Neural cell (in vitro differentiated cells): Measurements from ENCODE around the gene RAF1. TPM values are rescaled to one million over a fixed set of nuclear protein-coding genes. Genes with fewer than 3 reads are reported as not detected.
A peak's percentile ranks its signal among the peaks of the same experiment; 100 is the strongest.

Experiments
- H2AFZ ChIP-seq: fragments of 200-600, 300-800 bp; sonication (generic), shearing (Covaris generic); 2 replicates; pipeline ENCODE4 v1.6.0; 2014; ENCODE audit warnings: low read depth, mild to moderate bottlenecking, antibody characterized with exemption, low read length, moderate library complexity
- H3F3A ChIP-seq: fragments of 200-600 bp; shearing (Covaris generic); 2 replicates; pipeline ENCODE4 v1.6.1; 2016; ENCODE audit warnings: mild to moderate bottlenecking, moderate library complexity, mixed read lengths, antibody characterized with exemption, low read length; ENCODE audit not compliant: insufficient read depth, poor library complexity, severe bottlenecking
- H3K27ac ChIP-seq: fragments of 200-600, 300-800 bp; sonication (generic), shearing (Covaris generic); 2 replicates; pipeline ENCODE4 v1.5.1; 2014; ENCODE audit warnings: mild to moderate bottlenecking, low read length, moderate library complexity
- H3K27me3 ChIP-seq: fragments of 300-800, 200-600 bp; sonication (generic), shearing (Covaris generic); 2 replicates; pipeline ENCODE4 v1.6.0; 2014; ENCODE audit warnings: mild to moderate bottlenecking, low read depth, low read length, moderate library complexity; ENCODE audit not compliant: insufficient read depth
- H3K36me3 ChIP-seq: fragments of 300-800, 200-600 bp; sonication (generic), shearing (Covaris generic); 2 replicates; pipeline ENCODE4 v1.5.1; 2014; ENCODE audit warnings: mild to moderate bottlenecking, antibody characterized with exemption, low read length, moderate library complexity; ENCODE audit not compliant: insufficient read depth
- H3K4me2 ChIP-seq: fragments of 300-800, 200-600 bp; sonication (generic), shearing (Covaris generic); 2 replicates; pipeline ENCODE4 v1.6.0; 2014; ENCODE audit warnings: mild to moderate bottlenecking, low read length
- H3K4me3 ChIP-seq: fragments of 300-800, 200-600 bp; sonication (generic), shearing (Covaris generic); 2 replicates; pipeline ENCODE4 v1.5.1; 2014; ENCODE audit warnings: mild to moderate bottlenecking, low read length, moderate library complexity
- H3K79me2 ChIP-seq: fragments of 200-600 bp; shearing (Covaris generic); replicated peaks from 2 replicates; pipeline ENCODE4 v1.6.0; 2014; ENCODE audit warnings: mild to moderate bottlenecking, low read length, moderate library complexity; ENCODE audit not compliant: insufficient read depth
- H3K9ac ChIP-seq: fragments of 300-800, 200-600 bp; sonication (generic), shearing (Covaris generic); 2 replicates; pipeline ENCODE4 v1.6.1; 2016; ENCODE audit warnings: mild to moderate bottlenecking, low read length, mixed read lengths
- H3K9me2 ChIP-seq: fragments of 200-600 bp; shearing (Covaris generic); 2 replicates; pipeline ENCODE4 v1.6.1; 2016; ENCODE audit warnings: mild to moderate bottlenecking, low read length, mixed read lengths; ENCODE audit not compliant: insufficient read depth
- H3K9me3 ChIP-seq: fragments of 200-600, 300-800 bp; sonication (generic), shearing (Covaris generic); 2 replicates; pipeline ENCODE4 v1.6.1; 2016; ENCODE audit warnings: mild to moderate bottlenecking, mixed run types, low read length, moderate library complexity, mixed read lengths
- H4K20me1 ChIP-seq: fragments of 200-600 bp; shearing (Covaris generic); 2 replicates; pipeline ENCODE4 v1.6.1; 2016; ENCODE audit warnings: mild to moderate bottlenecking, mixed run types; ENCODE audit not compliant: insufficient read depth
- EP300 ChIP-seq: fragments of 450-650 bp; conservative IDR thresholded peaks from 2 replicates; pipeline ENCODE4 v1.6.1; 2014; ENCODE audit warnings: antibody characterized with exemption, mild to moderate bottlenecking, moderate library complexity; ENCODE audit not compliant: poor library complexity, severe bottlenecking
- EZH2 ChIP-seq: fragments of 200-600, 300-800 bp; shearing (Covaris generic), sonication (generic); IDR thresholded peaks from 2 replicates; pipeline ENCODE4 v1.6.1; 2014; ENCODE audit warnings: antibody characterized with exemption, low read length, borderline replicate concordance, mild to moderate bottlenecking; ENCODE audit not compliant: insufficient read depth, poor library complexity, severe bottlenecking
- MXI1 ChIP-seq: fragments of 450-650 bp; conservative IDR thresholded peaks from 2 replicates; pipeline ENCODE4 v1.6.1; 2014; ENCODE audit warnings: antibody characterized with exemption, mild to moderate bottlenecking; ENCODE audit not compliant: poor library complexity, severe bottlenecking
- POLR2AphosphoS5 ChIP-seq: IDR thresholded peaks from 2 replicates; pipeline ENCODE4 v1.6.1; 2012
- RAD21 ChIP-seq: fragments of 450-650 bp; conservative IDR thresholded peaks from 2 replicates; pipeline ENCODE4 v1.6.1; 2014; ENCODE audit warnings: antibody characterized with exemption, mild to moderate bottlenecking, moderate library complexity
- SMC3 ChIP-seq: fragments of 450-650 bp; conservative IDR thresholded peaks from 2 replicates; pipeline ENCODE4 v1.6.1; 2014; ENCODE audit warnings: antibody characterized with exemption, mild to moderate bottlenecking, moderate library complexity; ENCODE audit not compliant: poor library complexity
- TAF1 ChIP-seq: IDR thresholded peaks from 2 replicates; pipeline ENCODE4 v1.6.1; 2012; ENCODE audit warnings: low read depth
- polyA plus RNA-seq: library from polyadenylated mRNA; depleted of rRNA; stranded (reverse); fragments of >200 nt; gene quantifications from 2 replicates; pipeline ENCODE4 v1.2.3, GENCODE V29; 2014
- TF ChIP-seq, protein P1 (sequence below): IDR thresholded peaks from 2 replicates; pipeline ENCODE4 v1.6.1; 2012; ENCODE audit warnings: borderline replicate concordance
- TF ChIP-seq, protein P2 (sequence below): fragments of 450-650 bp; IDR thresholded peaks from 2 replicates; pipeline ENCODE4 v1.5.1; 2014; ENCODE audit warnings: antibody characterized with exemption, mild to moderate bottlenecking, moderate library complexity; ENCODE audit not compliant: poor library complexity, severe bottlenecking

The RAF1 gene
- polyA plus RNA-seq, 1 donor from 2014 or later: 215 TPM

GRCh38 chr3:12707449-12707848 lies 43.5 kb upstream of the RAF1 start:
- no peak overlapping the region for H3K4me2 ChIP-seq
- no peaks in the 10 kb centered on the region for H4K20me1 ChIP-seq
- no peaks in the 10 kb centered on the region for H3K9me2 ChIP-seq
- no peak overlapping the region for H2AFZ ChIP-seq
- no peaks in the 10 kb centered on the region for H3F3A ChIP-seq
- H3K9me3 ChIP-seq: no peaks in the 10 kb centered on the region
- H3K79me2 ChIP-seq: no peaks in the 10 kb centered on the region
- no peak overlapping the region for H3K27ac ChIP-seq
- no peaks in the 10 kb centered on the region for H3K36me3 ChIP-seq
- no peaks in the 10 kb centered on the region for H3K27me3 ChIP-seq
- H3K9ac ChIP-seq: no peak overlapping the region
- H3K4me3 ChIP-seq: no peak overlapping the region
- TF ChIP-seq, protein P1, sequence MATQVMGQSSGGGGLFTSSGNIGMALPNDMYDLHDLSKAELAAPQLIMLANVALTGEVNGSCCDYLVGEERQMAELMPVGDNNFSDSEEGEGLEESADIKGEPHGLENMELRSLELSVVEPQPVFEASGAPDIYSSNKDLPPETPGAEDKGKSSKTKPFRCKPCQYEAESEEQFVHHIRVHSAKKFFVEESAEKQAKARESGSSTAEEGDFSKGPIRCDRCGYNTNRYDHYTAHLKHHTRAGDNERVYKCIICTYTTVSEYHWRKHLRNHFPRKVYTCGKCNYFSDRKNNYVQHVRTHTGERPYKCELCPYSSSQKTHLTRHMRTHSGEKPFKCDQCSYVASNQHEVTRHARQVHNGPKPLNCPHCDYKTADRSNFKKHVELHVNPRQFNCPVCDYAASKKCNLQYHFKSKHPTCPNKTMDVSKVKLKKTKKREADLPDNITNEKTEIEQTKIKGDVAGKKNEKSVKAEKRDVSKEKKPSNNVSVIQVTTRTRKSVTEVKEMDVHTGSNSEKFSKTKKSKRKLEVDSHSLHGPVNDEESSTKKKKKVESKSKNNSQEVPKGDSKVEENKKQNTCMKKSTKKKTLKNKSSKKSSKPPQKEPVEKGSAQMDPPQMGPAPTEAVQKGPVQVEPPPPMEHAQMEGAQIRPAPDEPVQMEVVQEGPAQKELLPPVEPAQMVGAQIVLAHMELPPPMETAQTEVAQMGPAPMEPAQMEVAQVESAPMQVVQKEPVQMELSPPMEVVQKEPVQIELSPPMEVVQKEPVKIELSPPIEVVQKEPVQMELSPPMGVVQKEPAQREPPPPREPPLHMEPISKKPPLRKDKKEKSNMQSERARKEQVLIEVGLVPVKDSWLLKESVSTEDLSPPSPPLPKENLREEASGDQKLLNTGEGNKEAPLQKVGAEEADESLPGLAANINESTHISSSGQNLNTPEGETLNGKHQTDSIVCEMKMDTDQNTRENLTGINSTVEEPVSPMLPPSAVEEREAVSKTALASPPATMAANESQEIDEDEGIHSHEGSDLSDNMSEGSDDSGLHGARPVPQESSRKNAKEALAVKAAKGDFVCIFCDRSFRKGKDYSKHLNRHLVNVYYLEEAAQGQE: no peak
- TF ChIP-seq EZH2 (no peak), SMC3 (no peak), POLR2AphosphoS5 (no peak), TAF1 (no peak), EP300 (no peak), MXI1 (no peak), RAD21 (no peak)
- TF ChIP-seq, protein P2, sequence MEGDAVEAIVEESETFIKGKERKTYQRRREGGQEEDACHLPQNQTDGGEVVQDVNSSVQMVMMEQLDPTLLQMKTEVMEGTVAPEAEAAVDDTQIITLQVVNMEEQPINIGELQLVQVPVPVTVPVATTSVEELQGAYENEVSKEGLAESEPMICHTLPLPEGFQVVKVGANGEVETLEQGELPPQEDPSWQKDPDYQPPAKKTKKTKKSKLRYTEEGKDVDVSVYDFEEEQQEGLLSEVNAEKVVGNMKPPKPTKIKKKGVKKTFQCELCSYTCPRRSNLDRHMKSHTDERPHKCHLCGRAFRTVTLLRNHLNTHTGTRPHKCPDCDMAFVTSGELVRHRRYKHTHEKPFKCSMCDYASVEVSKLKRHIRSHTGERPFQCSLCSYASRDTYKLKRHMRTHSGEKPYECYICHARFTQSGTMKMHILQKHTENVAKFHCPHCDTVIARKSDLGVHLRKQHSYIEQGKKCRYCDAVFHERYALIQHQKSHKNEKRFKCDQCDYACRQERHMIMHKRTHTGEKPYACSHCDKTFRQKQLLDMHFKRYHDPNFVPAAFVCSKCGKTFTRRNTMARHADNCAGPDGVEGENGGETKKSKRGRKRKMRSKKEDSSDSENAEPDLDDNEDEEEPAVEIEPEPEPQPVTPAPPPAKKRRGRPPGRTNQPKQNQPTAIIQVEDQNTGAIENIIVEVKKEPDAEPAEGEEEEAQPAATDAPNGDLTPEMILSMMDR: no peak

DNA sequence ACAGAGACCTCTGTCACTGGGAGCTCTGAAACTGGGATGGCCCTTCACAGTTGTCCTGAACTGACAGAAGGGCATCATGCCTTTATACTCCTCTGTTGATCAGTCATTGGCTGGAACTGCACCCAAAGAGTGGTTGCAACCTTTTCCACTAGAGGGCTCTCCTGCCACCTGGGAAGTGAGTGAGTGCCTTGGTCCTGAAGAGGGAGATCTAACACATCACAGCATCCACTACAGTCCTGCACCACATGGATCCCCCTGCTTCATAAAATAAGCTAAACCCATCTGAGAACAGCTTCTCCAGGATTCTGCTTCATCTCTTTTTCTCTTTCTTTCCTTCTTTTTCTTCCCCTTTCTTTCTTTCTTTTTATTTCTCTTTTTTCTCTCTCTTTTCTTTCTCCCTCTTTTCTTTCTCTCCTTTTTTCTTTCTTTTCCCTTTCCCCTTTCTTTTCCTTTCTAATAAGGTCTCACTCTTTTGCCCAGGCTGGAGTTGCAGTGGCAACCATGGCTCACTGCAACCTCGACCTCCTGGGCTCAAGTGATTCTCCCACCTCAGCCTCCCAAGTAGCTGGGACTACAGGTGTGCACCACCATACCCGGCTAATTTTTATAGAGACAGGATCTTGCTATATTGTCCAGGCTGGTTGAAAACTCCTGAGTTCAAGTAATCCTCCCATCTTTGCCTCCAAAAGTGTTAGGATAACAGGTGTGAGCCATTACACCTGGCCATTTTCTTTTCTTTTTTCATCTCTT lies 42.8 kb upstream of the RAF1 start:
- TF ChIP-seq TAF1: no peak
- TF ChIP-seq, protein P1: no peak
- TF ChIP-seq EP300: no peak
- TF ChIP-seq EZH2: no peak
- TF ChIP-seq RAD21: peak; percentile 20
- TF ChIP-seq, protein P2: peak; percentile 47
- TF ChIP-seq POLR2AphosphoS5: no peak
- no peak for TF ChIP-seq MXI1
- no peaks in the 10 kb centered on the region for H3K9me2 ChIP-seq
- no peaks in the 10 kb centered on the region for H3K27me3 ChIP-seq
- no peak overlapping the region for H3K9ac ChIP-seq
- H3K9me3 ChIP-seq: no peaks in the 10 kb centered on the region
- no peak overlapping the region for H3K4me3 ChIP-seq
- H3K4me2 ChIP-seq: no peak overlapping the region
- no peaks in the 10 kb centered on the region for H3K36me3 ChIP-seq
- H3F3A ChIP-seq: no peaks in the 10 kb centered on the region
- H3K27ac ChIP-seq: no peak overlapping the region
- H4K20me1 ChIP-seq: no peaks in the 10 kb centered on the region
- no peaks in the 10 kb centered on the region for H3K79me2 ChIP-seq
- no peak overlapping the region for H2AFZ ChIP-seq
